ENCODE measurements around the gene EDAR.

EDAR gene

GRCh38 chr2:108917526-108917925 lies 71.5 kb downstream of the EDAR start:
- TF ChIP-seq CTCF (IDR thresholded peaks at IDR 0.05) = no peak
- Histone ChIP-seq H3K27ac (no peak overlapping the region), H3K4me3 (no peak overlapping the region)
- DNase-seq (ENCODE audit: low spot score) = no peak

- no peak for TF ChIP-seq CTCF (IDR thresholded peaks at IDR 0.05)
- no peak overlapping the region for H3K27ac ChIP-seq
- DNase-seq (ENCODE audit: low spot score) = peak; percentile 50
- H3K4me3 ChIP-seq = no peak overlapping the region
Observed at GRCh38 chr2:108916796-108917421, 72.1 kb downstream of the EDAR start.

- peak; percentile 52 for DNase-seq (ENCODE audit: low spot score)
- Histone ChIP-seq H3K27ac (no peak overlapping the region), H3K4me3 (no peak overlapping the region)
- no peak for TF ChIP-seq CTCF (IDR thresholded peaks at IDR 0.05)
Observed at GRCh38 chr2:108916122-108916795, 72.8 kb downstream of the EDAR start.

- no peak for TF ChIP-seq CTCF (IDR thresholded peaks at IDR 0.05)
- H3K4me3 ChIP-seq = no peak overlapping the region
- DNase-seq (ENCODE audit: low spot score) = peak; percentile 43
- H3K27ac ChIP-seq = no peak overlapping the region
Observed at GRCh38 chr2:108912629-108912902, 76.5 kb downstream of the EDAR start.

- Histone ChIP-seq H3K27ac (no peak overlapping the region), H3K4me3 (no peak overlapping the region)
- TF ChIP-seq CTCF (IDR thresholded peaks at IDR 0.05) = no peak
- DNase-seq (ENCODE audit: low spot score) = peak; percentile 47
Observed at GRCh38 chr2:108911807-108912628, 77.0 kb downstream of the EDAR start.

GRCh38 chr2:108911401-108911800 lies 77.6 kb downstream of the EDAR start:
- no peak for TF ChIP-seq CTCF (IDR thresholded peaks at IDR 0.05)

More at GRCh38 chr2:108911401-108911800, 77.6 kb downstream of the EDAR start:
- no peak for DNase-seq (ENCODE audit: low spot score)
- no peak overlapping the region for H3K4me3 ChIP-seq
- no peak overlapping the region for H3K27ac ChIP-seq
